GM12892 (cell line): ENCODE results near the gene FRMD5.
"Not testable (repeated sequence)": the region's sequence is repeated elsewhere in the genome, so short reads cannot be mapped to it uniquely, and the experiment has no call there.

Experiments used
- DNase-seq: peaks from one replicate; pipeline ENCODE4 v3.0.0; 2011; ENCODE audit not compliant: insufficient read length
- FAIRE-seq: peaks from 2 replicates; lab custom pipeline; 2011; peaks lifted over from hg19 to GRCh38; lab: Jason Lieb, UNC
- POLR2A ChIP-seq: IDR thresholded peaks from 2 replicates; pipeline ENCODE4 v1.6.1; 2011; ENCODE audit warnings: low read depth, low read length, control low read depth
- POLR2AphosphoS5 ChIP-seq: IDR thresholded peaks from 2 replicates; pipeline ENCODE4 v1.6.1; 2011; ENCODE audit warnings: low read depth, low read length, control low read depth
- TAF1 ChIP-seq: IDR thresholded peaks from 2 replicates; pipeline ENCODE4 v1.6.1; 2011; ENCODE audit warnings: low read depth, mild to moderate bottlenecking, control low read depth, low read length, borderline replicate concordance

The FRMD5 gene

DNA sequence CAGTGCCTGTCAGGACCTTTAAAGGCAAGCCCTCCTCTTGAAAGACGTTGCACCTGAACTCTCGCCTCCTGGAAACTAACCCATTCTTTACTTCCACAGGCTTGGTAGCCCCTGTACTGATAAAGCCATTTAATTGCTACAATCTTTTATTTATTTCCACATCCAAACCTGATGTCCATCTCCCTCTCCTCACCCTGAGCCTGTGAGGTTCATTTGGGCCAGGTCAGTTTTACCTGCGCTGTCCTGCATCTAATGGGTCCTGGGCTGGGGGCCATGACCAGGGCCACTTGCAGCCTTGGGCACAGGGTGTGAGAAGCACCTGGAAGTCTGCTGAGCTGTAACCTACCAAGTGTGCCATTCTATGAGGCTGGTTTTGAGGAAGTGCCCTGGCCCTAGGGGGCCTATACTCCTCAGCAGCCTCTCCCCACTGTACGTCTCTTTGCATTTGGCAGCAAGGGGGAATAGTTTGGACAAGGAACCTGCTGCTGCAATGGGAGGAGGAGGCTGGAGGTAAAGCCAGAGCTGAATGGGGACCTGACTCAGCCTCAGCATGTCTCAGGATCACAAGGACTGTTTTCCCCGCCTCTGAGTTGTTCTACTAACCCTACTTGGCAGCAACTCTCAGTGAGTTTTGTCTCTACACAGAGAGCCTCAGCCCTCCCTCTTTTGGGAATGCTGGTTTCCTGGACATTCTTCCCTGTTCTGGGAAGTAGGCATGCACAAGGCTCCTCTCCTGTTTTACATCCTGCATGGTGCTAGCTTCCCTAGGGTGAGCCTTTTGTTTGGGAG is 314.5 kb downstream of the FRMD5 start:
- TF ChIP-seq POLR2A (no peak), POLR2AphosphoS5 (no peak), TAF1 (no peak)
- FAIRE-seq (no peak), DNase-seq (no peak)

DNA sequence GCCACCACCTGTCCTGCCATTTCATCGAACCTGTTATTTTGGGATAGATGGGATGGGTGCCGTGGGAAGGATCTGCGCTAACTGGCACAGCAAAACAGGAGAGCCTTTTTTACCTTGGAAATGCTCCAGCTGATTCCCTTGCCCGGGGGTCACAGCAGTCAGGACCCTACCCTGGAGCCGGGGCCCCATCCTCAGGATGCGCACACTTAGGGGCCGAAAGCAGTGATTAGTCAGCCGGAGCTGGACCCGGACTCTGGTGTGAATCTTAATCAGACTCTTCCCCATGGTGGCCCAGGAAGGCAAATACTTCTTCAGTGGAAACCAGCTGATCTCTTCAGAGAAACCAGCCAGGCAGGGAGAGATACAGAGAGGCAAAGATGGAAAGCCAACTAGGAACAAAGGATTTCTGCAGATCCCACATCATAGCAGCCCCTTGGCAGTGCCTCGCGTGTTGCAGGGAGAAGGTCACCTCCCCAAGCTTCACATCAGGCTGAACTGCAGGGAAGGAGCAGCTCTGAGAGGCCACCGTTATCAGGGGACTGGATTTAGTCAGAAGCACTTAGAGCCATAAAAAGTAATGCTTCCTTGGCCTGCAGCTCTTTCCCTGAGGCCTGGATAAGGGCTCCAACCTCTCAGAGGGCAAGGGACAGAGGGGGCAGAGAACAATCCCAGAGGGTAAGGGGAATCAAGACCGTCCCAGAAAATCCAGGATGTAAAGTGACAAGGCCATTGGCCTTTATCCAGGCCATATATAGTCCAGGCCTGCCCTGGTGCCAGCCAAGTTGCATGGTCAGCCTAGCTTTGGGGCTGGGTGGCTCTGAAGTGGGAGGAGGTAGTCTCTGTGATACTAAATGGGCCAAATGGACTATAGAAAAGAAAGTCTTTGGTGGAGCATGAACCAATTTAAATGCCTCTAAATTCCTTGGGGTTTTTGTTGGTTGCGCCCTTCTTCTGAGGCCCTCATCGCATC is 315.4 kb downstream of the FRMD5 start:
- no peak for DNase-seq
- FAIRE-seq = no peak
- no peak for TF ChIP-seq TAF1
- no peak for TF ChIP-seq POLR2AphosphoS5
- no peak for TF ChIP-seq POLR2A

DNA sequence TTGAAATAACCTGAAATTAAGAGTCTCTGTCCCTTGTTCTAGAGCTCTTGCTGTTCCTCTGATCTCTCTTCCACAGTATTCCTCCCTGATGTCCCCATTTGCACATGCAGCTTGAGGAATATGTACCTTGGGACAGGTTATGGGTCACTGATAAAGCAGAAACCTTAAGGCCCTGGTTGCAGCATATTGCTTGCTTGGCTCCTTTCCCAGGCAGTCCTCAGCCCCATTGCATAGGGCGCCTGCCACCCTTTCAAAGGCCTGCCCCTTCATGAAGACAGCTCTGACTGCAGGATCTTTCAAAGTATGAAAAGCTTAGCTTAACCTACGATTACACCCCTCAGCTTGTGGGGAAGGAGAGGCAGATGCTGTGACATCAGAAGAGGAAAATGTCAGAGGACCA is 316.6 kb downstream of the FRMD5 start:
- TF ChIP-seq POLR2AphosphoS5 = no peak
- no peak for TF ChIP-seq POLR2A
- TF ChIP-seq TAF1 = no peak
- DNase-seq (no peak), FAIRE-seq (no peak)

DNA sequence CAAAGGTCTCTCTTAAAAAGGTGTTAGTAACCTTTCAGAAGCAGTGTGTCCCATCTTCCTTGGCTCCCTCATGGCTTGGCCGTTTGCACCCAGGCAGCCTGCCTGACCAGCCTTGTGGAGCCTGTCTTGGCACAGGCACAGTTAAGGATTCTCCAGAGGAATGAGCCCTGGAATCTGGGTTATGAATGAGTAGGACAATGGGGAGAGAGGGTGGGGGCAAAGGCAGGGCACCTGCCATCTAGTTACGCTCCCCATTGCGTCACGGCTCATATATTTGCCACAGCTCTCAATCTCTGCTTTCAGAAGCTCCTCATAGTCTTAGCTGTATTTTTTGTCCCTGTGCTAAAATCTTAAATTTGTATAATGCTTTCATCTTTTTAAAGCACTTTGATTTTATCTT is 317.7 kb downstream of the FRMD5 start:
- TF ChIP-seq POLR2AphosphoS5 (no peak), POLR2A (no peak), TAF1 (no peak)
- DNase-seq = no peak
- FAIRE-seq = no peak

DNA sequence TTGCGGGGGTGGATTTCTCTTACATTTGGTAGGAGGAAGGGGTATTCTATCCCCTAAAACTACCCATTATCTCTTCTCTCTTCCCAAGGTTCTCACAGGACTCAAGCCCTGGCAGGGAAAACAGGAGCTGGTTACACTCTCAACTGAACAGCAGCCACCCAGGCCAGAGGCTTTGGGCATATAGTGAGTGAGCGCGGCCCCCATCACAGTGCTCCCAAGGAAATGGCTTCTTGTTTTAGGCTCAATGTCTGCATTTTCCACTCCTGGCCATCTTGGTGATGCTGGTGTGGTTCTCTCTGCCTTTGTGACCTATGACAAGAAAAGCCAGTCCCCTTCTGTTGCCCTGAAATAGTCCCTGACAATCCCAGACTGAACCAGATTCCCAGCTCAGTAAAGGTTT is 318.2 kb downstream of the FRMD5 start:
- TF ChIP-seq POLR2A (no peak), TAF1 (no peak), POLR2AphosphoS5 (no peak)
- DNase-seq = no peak
- FAIRE-seq = no peak

DNA sequence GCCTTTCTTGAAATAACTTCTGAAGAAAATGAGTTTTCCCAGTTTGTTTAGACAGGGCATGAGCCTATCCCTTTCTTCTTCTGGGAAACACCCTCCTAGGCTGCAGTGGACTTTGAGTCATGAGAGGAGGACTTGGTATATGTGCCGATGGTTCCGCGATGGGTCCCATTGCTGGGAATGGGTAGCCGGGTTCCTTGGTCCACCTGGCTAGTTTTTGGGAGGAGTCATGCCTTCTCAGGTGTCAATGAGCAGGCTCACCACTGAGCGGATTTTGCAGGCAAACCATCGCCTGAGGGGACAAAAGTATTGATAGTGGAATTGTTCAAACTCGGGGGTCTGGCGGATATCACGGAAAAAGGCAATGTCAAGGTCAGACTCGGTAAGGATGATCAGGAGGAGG is 321.4 kb downstream of the FRMD5 start:
- TF ChIP-seq POLR2A = no peak
- no peak for FAIRE-seq
- no peak for DNase-seq

DNA sequence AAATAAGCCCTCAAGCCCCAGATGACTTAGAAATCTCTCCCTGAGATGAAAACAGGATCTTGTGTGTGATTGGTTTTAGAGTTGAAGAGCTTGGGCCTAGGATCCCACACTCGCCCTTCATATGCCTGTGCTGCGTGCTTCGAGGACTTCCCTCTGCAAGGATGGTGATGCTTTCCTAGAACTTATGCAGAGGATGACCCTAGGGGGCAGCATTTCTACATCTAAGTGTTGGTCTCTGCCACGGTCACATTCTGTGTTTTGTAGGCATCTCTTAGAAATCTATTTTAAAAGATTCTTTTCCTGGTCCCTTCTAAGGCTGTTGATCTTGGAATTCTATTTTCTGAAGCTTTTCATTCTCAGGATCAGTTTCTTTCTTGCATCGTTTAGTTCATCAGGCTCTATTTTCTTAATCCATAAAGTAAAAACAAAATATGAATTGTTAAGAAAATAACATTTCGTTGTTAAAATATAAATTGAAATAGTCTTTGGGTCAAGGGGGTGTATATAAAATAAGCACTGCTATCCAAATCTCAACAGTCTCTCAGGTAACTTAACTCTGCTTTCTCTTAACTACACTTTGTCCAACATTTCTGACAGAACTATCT is 322.6 kb downstream of the FRMD5 start:
- no peak for TF ChIP-seq TAF1
- no peak for DNase-seq
- peak; percentile 77 for FAIRE-seq

DNA sequence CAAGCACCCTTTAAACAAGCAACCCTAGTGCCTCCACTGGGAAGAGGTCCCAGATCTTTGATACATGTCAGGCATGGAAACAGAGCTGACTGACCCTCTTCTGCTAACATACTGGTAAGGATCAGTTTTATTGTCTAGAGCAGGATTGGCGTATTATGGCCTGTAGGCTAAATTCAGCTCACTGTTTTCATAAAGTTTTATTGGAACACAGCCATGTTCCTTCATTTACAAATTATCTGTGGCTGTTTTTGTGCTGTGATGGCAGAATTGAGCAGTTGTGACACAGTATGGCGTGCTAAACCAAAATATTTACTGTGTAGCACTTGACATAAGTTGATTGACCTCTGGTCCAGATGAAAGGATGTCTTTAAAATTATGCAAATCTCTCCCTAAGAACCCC is 323.2 kb downstream of the FRMD5 start:
- TF ChIP-seq POLR2AphosphoS5 (no peak), TAF1 (no peak), POLR2A (no peak)
- FAIRE-seq (no peak), DNase-seq (no peak)

DNA sequence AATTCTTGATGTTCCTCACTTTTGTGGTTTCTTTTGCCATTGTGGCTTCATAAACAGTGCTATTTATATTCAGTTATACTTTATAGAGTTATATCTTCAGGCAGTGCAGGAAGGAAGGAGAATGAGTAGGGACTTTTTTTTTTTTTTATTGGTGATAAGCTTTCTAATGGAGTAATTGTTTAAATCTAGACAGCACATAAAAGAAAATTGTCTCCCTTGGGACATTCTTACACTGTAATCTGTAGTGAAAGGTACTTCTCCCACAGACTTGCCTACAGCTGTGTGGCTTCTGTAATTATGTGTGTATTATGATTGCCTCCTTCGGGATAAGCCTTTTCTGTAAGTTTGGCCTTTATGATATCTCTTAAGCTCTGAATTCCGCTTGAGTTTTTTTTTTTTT is 326.7 kb downstream of the FRMD5 start:
- TF ChIP-seq POLR2AphosphoS5 = no peak
- no peak for TF ChIP-seq TAF1
- TF ChIP-seq POLR2A = no peak
- DNase-seq (no peak), FAIRE-seq (no peak)

DNA sequence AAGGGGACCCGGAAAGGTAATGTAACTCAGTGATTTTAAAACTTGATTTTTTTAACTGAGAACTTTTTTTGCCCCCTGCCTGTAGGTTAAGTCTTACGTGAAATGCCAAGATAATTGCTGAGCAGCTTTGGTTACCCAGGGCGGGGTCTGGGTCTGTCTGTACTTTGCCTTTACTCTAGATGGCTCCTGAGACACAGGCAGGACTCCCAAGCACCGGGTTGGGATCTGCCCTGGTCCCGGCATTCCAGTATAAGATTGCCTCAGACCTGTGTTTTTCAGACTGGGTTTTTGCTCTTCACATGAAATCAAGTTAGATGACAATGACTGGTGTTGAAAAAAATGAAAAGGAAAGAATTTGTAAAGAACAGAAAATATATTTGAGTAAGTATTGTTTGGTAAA is 328.0 kb downstream of the FRMD5 start:
- no peak for FAIRE-seq
- TF ChIP-seq POLR2AphosphoS5 (no peak), POLR2A (no peak), TAF1 (no peak)
- no peak for DNase-seq

DNA sequence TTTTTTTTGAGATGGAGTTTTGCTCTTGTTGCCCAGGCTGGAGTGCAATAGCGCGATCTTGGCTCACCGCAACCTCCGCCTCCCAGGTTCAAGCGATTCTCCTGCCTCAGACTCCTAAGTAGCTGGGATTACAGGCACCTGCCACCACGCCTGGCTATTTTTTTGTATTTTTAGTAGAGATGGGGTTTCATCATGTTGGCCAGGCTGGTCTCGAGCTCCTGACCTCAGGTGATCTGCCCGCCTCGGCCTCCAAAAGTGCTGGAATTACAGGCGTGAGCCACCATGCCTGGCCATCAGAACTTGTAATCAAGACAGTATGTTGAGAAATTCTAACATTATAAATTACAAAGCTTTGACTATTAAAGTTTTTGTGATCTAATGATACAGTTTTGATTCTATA is 328.4 kb downstream of the FRMD5 start:
- not testable (repeated sequence) for DNase-seq, FAIRE-seq
